Measurements from ENCODE around the gene CMTM1. TPM values are rescaled to one million over a fixed set of nuclear protein-coding genes. Genes with fewer than 3 reads are reported as not detected.

The CMTM1 gene
- 1 to 10 TPM; 3.7 to 7.5 TPM for total RNA-seq
- polyA plus RNA-seq: 1 to 10 TPM in 1 of 2 donors, under 1 TPM in 1; 0.41 to 2.0 TPM
- long read RNA-seq, donor 1, partial matches to known transcripts: 0 of 1 reads
- long read RNA-seq, donor 1, other reads (novel, unspliced or antisense): 0 of 1 reads
- long read RNA-seq, donor 2: 0 reads
- long read RNA-seq, donor 3: 0 reads
- long read RNA-seq, donor 4: 0 reads
- long read RNA-seq, donor 5: 0 reads

- 95 to 99% methylated on average over 49 to 54 of the region's 54 CpGs for WGBS, 2 donors
- Histone ChIP-seq H3K9me3 (ENCODE audit: control insufficient read depth in 4 of 4, insufficient read depth in 3 of 4, low read length in 3 of 4) (peaks cover 0 to 2% (median 0%) of the 10 kb centered on the region in 4 donors), H3K27ac (ENCODE audit: low read depth in 1 of 2, low read length in 1 of 2) (no peak within 1 kb of the TSS), H3K4me1 (ENCODE audit: control insufficient read depth in 5 of 5, insufficient read depth in 5 of 5, low read length in 5 of 5) (peaks cover 0 to 2% (median 0%) of the 10 kb centered on the region in 5 donors), H3K4me3 (no peak within 1 kb of the TSS), H3K36me3 (ENCODE audit: control insufficient read depth in 4 of 4, insufficient read depth in 4 of 4, low read length in 4 of 4) (peaks cover 0 to 21% (median 17%) of the 10 kb centered on the region in 4 donors), H3K9ac (ENCODE audit: insufficient read depth in 1 of 2, low read length in 2 of 2) (no peak within 1 kb of the TSS), H3K27me3 (ENCODE audit: control insufficient read depth in 3 of 3, insufficient read depth in 3 of 3, low read length in 2 of 3) (no peaks in the 10 kb centered on the region)
- no peak for ATAC-seq (ENCODE audit: insufficient read depth, low FRiP score)
- no peak for DNase-seq
- TF ChIP-seq CTCF (IDR thresholded peaks at IDR 0.05; ENCODE audit: control extremely low read depth, extremely low read depth): no peak
Measured at GRCh38 chr16:66566051-66566901, at the start of gene CMTM1. TSS of gene CMTM1 (plus strand) at chr16:66566439. CDS start at chr16:66566514, 75 bp downstream.

GRCh38 chr16:66516509-66516807 is 49.8 kb upstream of the CMTM1 start:
- no peak overlapping the region for H3K4me3 ChIP-seq
- no peaks in the 10 kb centered on the region for H3K27me3 ChIP-seq (ENCODE audit: control insufficient read depth in 3 of 3, insufficient read depth in 3 of 3, low read length in 2 of 3)
- WGBS, 2 donors: 6% methylated on average over 8 of the region's 8 CpGs
- ATAC-seq (ENCODE audit: insufficient read depth, low FRiP score) (no peak), DNase-seq (no peak)
- H3K9ac ChIP-seq (ENCODE audit: insufficient read depth in 1 of 2, low read length in 2 of 2): no peak overlapping the region
- H3K9me3 ChIP-seq (ENCODE audit: control insufficient read depth in 4 of 4, insufficient read depth in 3 of 4, low read length in 3 of 4): no peaks in the 10 kb centered on the region
- TF ChIP-seq CTCF (IDR thresholded peaks at IDR 0.05; ENCODE audit: control extremely low read depth, extremely low read depth): no peak
- peaks cover 13 to 45% (median 22%) of the 10 kb centered on the region in 5 donors for H3K4me1 ChIP-seq (ENCODE audit: control insufficient read depth in 5 of 5, insufficient read depth in 5 of 5, low read length in 5 of 5)
- H3K27ac ChIP-seq (ENCODE audit: low read depth in 1 of 2, low read length in 1 of 2): peak overlapping the region; percentile 89 to 96
- peaks cover 0 to 18% (median 6%) of the 10 kb centered on the region in 4 donors for H3K36me3 ChIP-seq (ENCODE audit: control insufficient read depth in 4 of 4, insufficient read depth in 4 of 4, low read length in 4 of 4)

- H3K27me3 ChIP-seq (ENCODE audit: control insufficient read depth in 3 of 3, insufficient read depth in 3 of 3, low read length in 2 of 3): no peaks in the 10 kb centered on the region
- H3K27ac ChIP-seq (ENCODE audit: low read depth in 1 of 2, low read length in 1 of 2): peak overlapping the region; percentile 96
- H3K36me3 ChIP-seq (ENCODE audit: control insufficient read depth in 4 of 4, insufficient read depth in 4 of 4, low read length in 4 of 4): peaks cover 0 to 19% (median 6%) of the 10 kb centered on the region in 4 donors
- no peak overlapping the region for H3K4me3 ChIP-seq
- H3K9me3 ChIP-seq (ENCODE audit: control insufficient read depth in 4 of 4, insufficient read depth in 3 of 4, low read length in 3 of 4): no peaks in the 10 kb centered on the region
- WGBS, 2 donors: 5 to 11% methylated on average over 15 of the region's 15 CpGs
- ATAC-seq (ENCODE audit: insufficient read depth, low FRiP score) (peak; percentile 89), DNase-seq (peak; percentile 94 to 98 (median 94))
- no peak for TF ChIP-seq CTCF (IDR thresholded peaks at IDR 0.05; ENCODE audit: control extremely low read depth, extremely low read depth)
- peaks cover 9 to 46% (median 18%) of the 10 kb centered on the region in 5 donors for H3K4me1 ChIP-seq (ENCODE audit: control insufficient read depth in 5 of 5, insufficient read depth in 5 of 5, low read length in 5 of 5)
- peak overlapping the region in 1 of 2 donors; percentile 82 for H3K9ac ChIP-seq (ENCODE audit: insufficient read depth in 1 of 2, low read length in 2 of 2)
Measured at GRCh38 chr16:66516808-66517585, 49.2 kb upstream of the CMTM1 start.

All from lung (tissue), 16 donors.